NCI-H2196 treated with DMSO at 0.1 percent for 48 hours (cell line): ENCODE data around the gene ANO6.
"Not testable (repeated sequence)": the region's sequence is repeated elsewhere in the genome, so short reads cannot be mapped to it uniquely, and the experiment has no call there.

Experiments
- DNase-seq: peaks from one replicate; lab custom pipeline; 2025; ENCODE audit not compliant: unreplicated experiment; lab: John Stamatoyannopoulos, UW

ANO6 gene

GRCh38 chr12:45304514-45305178 is 88.8 kb downstream of the ANO6 start:
- no peak for DNase-seq

GRCh38 chr12:45305907-45306306 is 90.0 kb downstream of the ANO6 start:
- no peak for DNase-seq

- no peak for DNase-seq
These were observed 94.1 kb downstream of the ANO6 start for GRCh38 chr12:45309836-45310626.

- no peak for DNase-seq
These were observed 94.7 kb downstream of the ANO6 start for GRCh38 chr12:45310627-45310968.

- no peak for DNase-seq
These were observed 96.1 kb downstream of the ANO6 start for GRCh38 chr12:45312012-45312411.

- DNase-seq = no peak
These were observed 98.9 kb downstream of the ANO6 start for GRCh38 chr12:45314770-45315169.

GRCh38 chr12:45315462-45315861 is 99.6 kb downstream of the ANO6 start:
- no peak for DNase-seq

- not testable (repeated sequence) for DNase-seq
These were observed 101.4 kb downstream of the ANO6 start for GRCh38 chr12:45317261-45317660.

- no peak for DNase-seq
These were observed 106.9 kb downstream of the ANO6 start for GRCh38 chr12:45322810-45323209.

GRCh38 chr12:45324391-45324790 is 108.5 kb downstream of the ANO6 start:
- no peak for DNase-seq

- DNase-seq = no peak
These were observed 110.6 kb downstream of the ANO6 start for GRCh38 chr12:45326358-45326975.

- DNase-seq = no peak
These were observed 112.0 kb downstream of the ANO6 start for GRCh38 chr12:45327823-45328383.

- no peak for DNase-seq
These were observed 113.3 kb downstream of the ANO6 start for GRCh38 chr12:45329238-45329637.

- no peak for DNase-seq
These were observed 113.8 kb downstream of the ANO6 start for GRCh38 chr12:45329702-45330101.

GRCh38 chr12:45331552-45331951 is 115.7 kb downstream of the ANO6 start:
- no peak for DNase-seq

- no peak for DNase-seq
These were observed 118.5 kb downstream of the ANO6 start for GRCh38 chr12:45334396-45334795.

GRCh38 chr12:45336331-45336730 is 120.4 kb downstream of the ANO6 start:
- DNase-seq = no peak

GRCh38 chr12:45336762-45337596 is 121.1 kb downstream of the ANO6 start:
- DNase-seq = no peak

GRCh38 chr12:45337835-45338234 is 121.9 kb downstream of the ANO6 start:
- no peak for DNase-seq

- DNase-seq = no peak
These were observed 122.4 kb downstream of the ANO6 start for GRCh38 chr12:45338272-45338671.

- DNase-seq = no peak
These were observed 123.1 kb downstream of the ANO6 start for GRCh38 chr12:45339035-45339434.
